Brain pericyte (primary cell): Measurements from ENCODE around the gene SYT12.

Source experiments
- DNase-seq: peaks from one replicate; pipeline ENCODE4 v3.0.0-alpha.2; 2012; ENCODE audit warnings: low read depth, low spot score

The SYT12 gene

GRCh38 chr11:67055812-67056211 is 32.9 kb downstream of the SYT12 start:
- DNase-seq = no peak

- DNase-seq = no peak
Measured at GRCh38 chr11:67056267-67057204, 33.6 kb downstream of the SYT12 start, which contains the start of gene RHOD. Gene RHOD (plus strand): TSS chr11:67056847. CDS start chr11:67056903, 56 bp downstream.

GRCh38 chr11:67057205-67057672 is 34.3 kb downstream of the SYT12 start:
- no peak for DNase-seq

GRCh38 chr11:67058506-67058905 is 35.6 kb downstream of the SYT12 start:
- no peak for DNase-seq

- DNase-seq = no peak
Measured at GRCh38 chr11:67059671-67060070, 36.7 kb downstream of the SYT12 start.

GRCh38 chr11:67060111-67060522 is 37.2 kb downstream of the SYT12 start:
- DNase-seq = no peak

GRCh38 chr11:67062526-67063373 is 39.8 kb downstream of the SYT12 start:
- DNase-seq = no peak

GRCh38 chr11:67066333-67066709 is 43.4 kb downstream of the SYT12 start:
- DNase-seq = no peak

GRCh38 chr11:67071420-67072284 is 48.7 kb downstream of the SYT12 start:
- DNase-seq = no peak

GRCh38 chr11:67072295-67072694 is 49.4 kb downstream of the SYT12 start:
- no peak for DNase-seq

GRCh38 chr11:67073908-67074307 is 51.0 kb downstream of the SYT12 start:
- DNase-seq = no peak

- no peak for DNase-seq
Measured at GRCh38 chr11:67076202-67076601, 53.3 kb downstream of the SYT12 start.

GRCh38 chr11:67079065-67079705 is 56.3 kb downstream of the SYT12 start:
- DNase-seq = no peak

GRCh38 chr11:67082071-67082791 is 59.3 kb downstream of the SYT12 start:
- DNase-seq = no peak

GRCh38 chr11:67083786-67084366 is 60.9 kb downstream of the SYT12 start:
- DNase-seq = no peak

- DNase-seq = no peak
Measured at GRCh38 chr11:67085617-67086016, 62.7 kb downstream of the SYT12 start.

GRCh38 chr11:67090717-67091116 is 67.8 kb downstream of the SYT12 start:
- no peak for DNase-seq

GRCh38 chr11:67095214-67095507 is 72.2 kb downstream of the SYT12 start:
- DNase-seq = no peak

- DNase-seq = no peak
Measured at GRCh38 chr11:67098799-67099429, 76.0 kb downstream of the SYT12 start.
